Measurements from ENCODE around the gene MASP1.
"Not testable (repeated sequence)": the region's sequence is repeated elsewhere in the genome, so short reads cannot be mapped to it uniquely, and the experiment has no call there.

MASP1 gene

GRCh38 chr3:187213616-187214015 is 77.9 kb downstream of the MASP1 start:
- no peak for DNase-seq

GRCh38 chr3:187212705-187213104 is 78.8 kb downstream of the MASP1 start:
- no peak for DNase-seq

DNA sequence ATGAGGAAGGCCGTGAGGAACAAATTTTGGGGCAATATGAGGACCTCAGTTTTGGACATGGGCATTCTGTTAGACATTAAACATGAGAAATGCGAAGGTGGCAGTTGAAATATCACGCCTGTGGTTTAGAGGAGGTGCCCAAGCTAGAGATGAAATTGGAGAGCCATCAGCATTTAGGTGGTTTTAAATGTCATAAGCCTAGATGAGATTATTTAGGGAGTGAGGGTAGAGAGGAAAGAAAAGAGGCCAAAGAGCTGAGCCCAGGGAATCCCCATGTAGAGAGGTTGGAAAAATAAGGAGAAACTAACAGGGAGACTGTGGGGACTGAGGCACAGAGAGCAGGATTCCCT is 79.4 kb downstream of the MASP1 start:
- DNase-seq = no peak

DNA sequence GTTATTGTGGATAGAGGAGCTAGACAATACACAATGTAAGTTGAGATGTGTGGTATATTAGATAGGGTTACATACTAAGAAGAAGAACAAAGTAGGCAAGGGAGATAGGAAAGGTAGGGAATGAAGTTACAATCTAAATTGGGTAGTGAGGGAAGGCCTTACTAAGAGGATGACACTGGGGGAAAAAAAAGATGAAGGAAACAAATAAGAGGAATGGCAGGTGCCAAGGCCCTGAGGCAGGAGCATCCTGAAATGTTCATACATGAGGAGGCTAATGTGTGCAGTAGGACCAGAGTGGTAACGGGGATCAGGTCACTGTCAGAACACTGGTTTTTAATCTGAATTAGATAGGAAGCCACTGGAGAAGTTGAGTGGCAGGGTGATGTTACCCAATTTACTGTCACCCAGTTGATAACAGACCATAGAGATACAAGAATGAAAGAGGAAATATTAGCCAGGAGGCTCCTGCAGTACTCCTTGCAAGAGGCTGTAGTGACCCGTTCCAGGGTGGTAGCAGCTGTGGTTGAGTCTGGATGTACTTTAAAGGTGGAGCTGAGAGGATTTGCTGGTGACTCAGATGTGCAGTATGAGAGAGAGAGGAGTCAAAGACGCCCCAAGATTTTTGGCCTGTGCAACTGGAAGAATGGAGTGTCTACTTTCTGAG is 79.9 kb downstream of the MASP1 start:
- no peak for DNase-seq

DNA sequence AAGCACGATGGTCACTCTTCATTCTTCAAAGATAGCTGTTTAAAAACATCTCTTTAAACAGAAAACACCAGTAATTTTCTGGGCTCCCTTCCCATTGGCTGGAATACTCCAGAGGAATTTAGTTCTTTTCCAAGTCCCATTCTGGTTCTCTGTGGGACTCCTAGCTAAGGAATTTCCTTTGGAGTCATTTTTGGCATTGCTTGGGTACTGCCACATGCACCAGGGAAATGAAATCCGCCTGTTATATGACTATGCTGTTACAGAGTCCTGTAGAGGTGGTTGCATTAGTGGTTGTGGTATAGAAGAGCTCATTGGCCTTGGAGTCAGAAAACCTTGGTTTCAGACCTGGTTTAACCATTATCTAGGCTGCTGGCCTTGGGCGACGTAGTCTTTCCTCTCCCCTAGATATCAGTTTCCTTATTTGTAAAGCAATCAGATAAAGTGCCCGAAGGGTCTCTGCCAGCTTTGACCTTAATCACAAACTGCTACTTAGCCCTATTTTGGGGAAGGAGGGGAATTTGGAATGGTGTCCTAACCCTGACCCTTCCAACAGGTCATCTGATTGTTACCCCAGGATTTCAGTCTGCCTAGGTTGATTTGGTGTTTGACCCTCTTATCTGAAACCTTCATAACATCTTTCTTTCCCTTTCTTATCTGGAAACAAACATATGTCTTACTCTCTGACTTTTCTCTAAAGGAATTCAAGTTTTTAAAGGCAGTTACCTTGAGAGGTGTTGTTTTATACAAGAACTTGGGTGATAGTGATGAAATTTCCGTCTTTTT is 80.8 kb downstream of the MASP1 start:
- DNase-seq = no peak

- no peak for DNase-seq
These were observed 81.4 kb downstream of the MASP1 start for GRCh38 chr3:187210091-187210490.

GRCh38 chr3:187209491-187209890 is 82.0 kb downstream of the MASP1 start:
- DNase-seq = no peak

- DNase-seq = no peak
These were observed 83.4 kb downstream of the MASP1 start for GRCh38 chr3:187208159-187208558.

GRCh38 chr3:187207624-187208023 is 83.9 kb downstream of the MASP1 start:
- no peak for DNase-seq

DNA sequence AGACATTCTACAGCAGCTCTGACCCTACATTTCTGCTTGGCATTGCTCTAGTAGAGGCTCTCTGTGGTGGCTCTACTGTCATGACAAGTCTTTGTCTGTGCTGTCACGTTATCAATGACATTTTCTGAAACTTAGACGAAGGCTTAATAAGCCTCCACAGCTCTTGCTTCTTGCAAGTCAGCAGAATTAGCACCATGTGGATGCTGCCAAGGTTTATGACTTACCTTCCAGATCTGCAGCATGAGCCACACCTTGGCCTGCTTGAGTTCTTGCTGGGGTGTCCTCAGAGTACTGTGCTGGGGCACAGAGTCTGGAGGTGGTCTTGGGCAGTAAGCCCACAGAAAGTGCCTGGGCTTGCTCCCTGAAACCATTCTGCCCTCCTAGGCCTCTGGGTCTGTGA is 84.5 kb downstream of the MASP1 start:
- DNase-seq = no peak

GRCh38 chr3:187205683-187206082 is 85.9 kb downstream of the MASP1 start:
- no peak for DNase-seq

- DNase-seq = not testable (repeated sequence)
These were observed 92.0 kb downstream of the MASP1 start for GRCh38 chr3:187199463-187200050.

DNA sequence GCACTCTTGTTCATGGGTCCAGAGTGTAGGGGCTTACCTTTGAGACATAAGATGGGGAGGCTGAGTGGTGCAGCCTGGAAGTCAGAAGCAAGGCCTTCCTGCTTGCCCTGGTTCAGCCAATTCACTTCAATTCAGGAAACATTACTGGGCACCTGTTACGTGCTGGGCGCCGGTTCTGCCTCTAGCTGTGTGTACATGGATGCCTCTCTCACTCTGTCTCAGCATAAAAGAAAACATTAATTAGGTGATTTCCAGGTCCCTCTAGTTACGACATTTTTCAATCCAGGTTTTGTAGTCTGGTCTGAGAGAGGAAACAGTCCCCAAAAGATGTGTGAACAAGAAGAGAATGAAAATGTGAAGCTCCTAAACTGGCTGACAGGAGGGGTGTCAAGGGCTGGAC is 93.0 kb downstream of the MASP1 start:
- DNase-seq = no peak

DNA sequence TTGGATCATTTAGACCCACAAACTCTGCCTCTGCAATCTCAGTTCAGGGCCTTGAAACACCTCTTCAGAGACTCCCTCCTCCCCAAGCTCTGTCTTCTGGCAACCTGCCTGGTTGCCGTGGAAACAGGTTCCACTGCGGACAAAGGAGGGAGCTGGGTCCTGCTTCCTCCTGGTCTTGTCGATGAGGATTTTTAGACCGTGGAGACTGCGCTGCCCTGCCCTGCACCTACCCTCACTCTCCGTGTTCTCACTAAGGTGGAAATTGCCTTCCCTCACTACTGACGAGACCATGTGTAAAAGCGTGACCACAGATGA is 94.2 kb downstream of the MASP1 start, which contains the start of gene RTP1:
Gene RTP1 (plus strand): TSS at position 152 of the 315 bp plus-strand sequence. CDS start 30 bp downstream, at position 182.
- no peak for DNase-seq

GRCh38 chr3:187196573-187197334 is 94.8 kb downstream of the MASP1 start:
- no peak for DNase-seq

GRCh38 chr3:187193181-187193580 is 98.4 kb downstream of the MASP1 start:
- no peak for DNase-seq

GRCh38 chr3:187191271-187191670 is 100.3 kb downstream of the MASP1 start:
- no peak for DNase-seq

DNA sequence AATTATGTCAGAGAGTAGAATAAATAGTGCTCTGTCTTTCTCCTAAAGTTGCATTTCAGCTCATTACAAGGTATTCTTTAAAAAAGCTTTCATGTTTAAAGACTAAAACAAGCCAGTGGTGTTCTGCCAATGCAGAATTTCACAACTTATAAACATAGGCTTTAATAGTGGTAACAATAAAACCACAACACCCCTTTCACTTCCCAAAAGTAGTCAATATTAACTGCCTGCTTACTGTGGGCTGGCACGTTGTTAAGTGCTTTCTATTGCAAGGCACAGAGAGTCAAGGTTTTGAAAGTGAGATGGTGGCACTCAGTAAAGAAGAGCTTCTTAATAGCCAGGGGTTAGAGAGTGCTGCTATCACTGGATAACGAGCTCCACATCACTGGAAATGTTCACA is 102.6 kb downstream of the MASP1 start:
- DNase-seq = no peak

- DNase-seq = no peak
These were observed 104.6 kb downstream of the MASP1 start for GRCh38 chr3:187186801-187187421.

- DNase-seq = no peak
These were observed 105.2 kb downstream of the MASP1 start for GRCh38 chr3:187186375-187186774.

DNA sequence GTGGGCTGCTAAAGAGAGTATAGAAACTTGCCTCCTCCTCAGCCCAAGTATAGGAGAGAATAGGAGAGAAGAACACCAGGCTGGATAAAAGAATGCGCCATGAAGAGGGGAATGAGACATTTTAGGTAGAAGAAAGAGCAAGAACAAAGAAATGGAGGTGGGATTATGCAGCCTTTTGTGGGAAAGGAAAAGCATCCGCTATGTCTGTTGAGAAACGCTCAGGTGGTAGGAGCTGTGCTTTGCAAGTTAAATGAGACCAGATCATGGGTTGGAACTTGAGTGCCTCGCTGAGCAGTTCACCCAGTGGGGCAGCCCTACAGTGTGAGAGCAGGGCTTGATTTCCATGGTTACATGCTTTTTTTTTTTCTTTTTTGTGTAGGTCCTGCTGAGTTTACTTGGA is 105.8 kb downstream of the MASP1 start:
- no peak for DNase-seq
